T-helper 2 cell (primary cell): ENCODE data around the gene MATN1.
"Not testable (repeated sequence)": the region's sequence is repeated elsewhere in the genome, so short reads cannot be mapped to it uniquely, and the experiment has no call there.

Experiments
- DNase-seq, 5 experiments: peaks; one replicate each; pipeline versions ENCODE4 v3.0.0 to v3.0.0-alpha.2; 2012 to 2022
- total RNA-seq, 2 donors: gene quantifications; one replicate each; lab custom pipeline; 2026; lab: John Stamatoyannopoulos, UW

MATN1 gene
- 3.5 to 5.6 reads per million in 2 donors for total RNA-seq

GRCh38 chr1:30723331-30723755 is at the start of gene MATN1:
Gene MATN1, minus strand, starts transcription at chr1:30723585. Its CDS starts 34 bp downstream, at chr1:30723551.
- DNase-seq = no peak

GRCh38 chr1:30771005-30771404 is 47.6 kb upstream of the MATN1 start:
- no peak for DNase-seq

- DNase-seq = no peak
Measured at GRCh38 chr1:30770150-30770549, 46.8 kb upstream of the MATN1 start.

GRCh38 chr1:30768830-30769718 is 45.7 kb upstream of the MATN1 start:
- no peak for DNase-seq

GRCh38 chr1:30768159-30768829 is 44.9 kb upstream of the MATN1 start:
- no peak for DNase-seq

- DNase-seq = not testable (repeated sequence)
Measured at GRCh38 chr1:30766948-30767347, 43.6 kb upstream of the MATN1 start.

GRCh38 chr1:30765556-30766434 is 42.4 kb upstream of the MATN1 start:
- peak in 1 of 5 experiments; percentile 48 for DNase-seq

GRCh38 chr1:30764939-30765555 is 41.7 kb upstream of the MATN1 start:
- no peak for DNase-seq

- no peak for DNase-seq
Measured at GRCh38 chr1:30764396-30764795, 41.0 kb upstream of the MATN1 start.

- DNase-seq = no peak
Measured at GRCh38 chr1:30763651-30764248, 40.4 kb upstream of the MATN1 start.

GRCh38 chr1:30762930-30763650 is 39.7 kb upstream of the MATN1 start:
- DNase-seq = no peak

- DNase-seq = no peak
Measured at GRCh38 chr1:30762152-30762929, 39.0 kb upstream of the MATN1 start.

GRCh38 chr1:30761381-30762151 is 38.2 kb upstream of the MATN1 start:
- peak in 1 of 5 experiments; percentile 30 for DNase-seq

GRCh38 chr1:30760596-30761324 is 37.4 kb upstream of the MATN1 start:
- peak in 1 of 5 experiments; percentile 53 for DNase-seq

GRCh38 chr1:30759718-30760281 is 36.4 kb upstream of the MATN1 start:
- DNase-seq = peak in 4 of 5 experiments; percentile 29 to 91 (median 68)

GRCh38 chr1:30758785-30759380 is 35.5 kb upstream of the MATN1 start:
- DNase-seq = peak in 1 of 5 experiments; percentile 79

- DNase-seq = no peak
Measured at GRCh38 chr1:30758121-30758688, 34.8 kb upstream of the MATN1 start.
